SKM-1 treated with dmso at 0.1 percent for 144 hours (cell line): ENCODE results near the gene MED10.
"Not testable (repeated sequence)": the region's sequence is repeated elsewhere in the genome, so short reads cannot be mapped to it uniquely, and the experiment has no call there.

Experiments
- DNase-seq: peaks from one replicate; lab custom pipeline; 2025; ENCODE audit not compliant: unreplicated experiment; lab: John Stamatoyannopoulos, UW

Gene MED10

GRCh38 chr5:6376974-6377520 lies 1.3 kb downstream of the MED10 start:
- DNase-seq = no peak

- DNase-seq = no peak
Measured at GRCh38 chr5:6373081-6373846, 5.1 kb downstream of the MED10 start.

- DNase-seq = no peak
Measured at GRCh38 chr5:6372251-6373080, 5.9 kb downstream of the MED10 start.

DNA sequence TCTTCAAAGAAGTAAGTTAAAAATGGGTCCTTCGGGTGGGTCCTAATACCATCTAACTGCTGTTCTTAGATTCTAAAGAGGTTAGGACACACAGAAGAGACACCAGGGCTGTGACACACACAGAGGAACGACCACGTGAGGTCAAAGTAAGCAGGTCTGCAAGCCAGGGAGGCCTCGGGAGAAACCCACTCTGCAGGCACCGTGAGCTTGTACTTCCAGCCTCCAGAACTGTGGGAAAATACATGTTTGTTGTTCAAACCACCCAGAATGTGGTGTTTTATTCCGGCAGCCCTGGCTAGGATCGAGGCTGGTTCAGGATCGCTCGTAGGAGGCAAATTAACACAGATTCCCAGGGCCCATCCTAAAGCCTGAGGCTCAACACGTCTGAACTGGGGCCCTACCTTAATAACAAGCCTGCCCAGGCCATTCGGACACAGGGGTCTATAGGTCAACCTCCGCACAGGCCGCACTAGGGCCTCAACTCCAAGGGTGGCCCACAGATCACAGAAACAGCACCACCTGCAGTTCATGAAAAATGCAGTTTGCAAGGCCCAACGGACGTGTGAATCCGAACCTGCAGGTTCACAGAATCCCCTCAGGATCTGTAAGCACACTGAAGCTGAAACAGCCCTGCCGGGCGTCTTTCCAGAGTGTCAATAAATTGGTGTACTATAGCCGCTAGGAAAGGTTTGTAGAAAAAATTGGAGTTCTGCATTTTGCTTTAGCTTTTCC lies 7.1 kb downstream of the MED10 start:
- DNase-seq = no peak

DNA sequence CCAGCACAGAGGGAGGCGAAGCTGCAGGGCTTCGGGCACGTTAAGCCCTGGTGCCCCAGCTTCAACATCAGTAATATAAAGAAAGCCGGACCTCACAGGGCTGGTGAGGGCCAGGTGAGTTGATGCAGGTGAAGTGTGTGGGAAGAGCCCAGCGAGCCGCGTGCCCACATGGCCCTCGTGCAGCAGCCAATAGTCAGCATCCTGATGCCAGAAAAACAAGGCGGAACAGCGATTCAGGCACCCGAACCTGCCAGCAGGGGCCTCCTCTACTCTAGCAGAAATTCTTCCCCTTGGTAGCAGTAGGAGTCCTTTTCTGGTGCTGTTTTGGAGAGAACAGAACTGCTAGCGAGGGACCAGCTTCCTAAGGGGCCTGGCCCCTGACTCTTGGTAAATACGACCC lies 7.8 kb downstream of the MED10 start:
- DNase-seq = no peak

- no peak for DNase-seq
Measured at GRCh38 chr5:6365977-6366590, 12.3 kb downstream of the MED10 start.

GRCh38 chr5:6365142-6365976 lies 13.0 kb downstream of the MED10 start:
- no peak for DNase-seq

GRCh38 chr5:6363454-6364011 lies 14.8 kb downstream of the MED10 start:
- not testable (repeated sequence) for DNase-seq

DNA sequence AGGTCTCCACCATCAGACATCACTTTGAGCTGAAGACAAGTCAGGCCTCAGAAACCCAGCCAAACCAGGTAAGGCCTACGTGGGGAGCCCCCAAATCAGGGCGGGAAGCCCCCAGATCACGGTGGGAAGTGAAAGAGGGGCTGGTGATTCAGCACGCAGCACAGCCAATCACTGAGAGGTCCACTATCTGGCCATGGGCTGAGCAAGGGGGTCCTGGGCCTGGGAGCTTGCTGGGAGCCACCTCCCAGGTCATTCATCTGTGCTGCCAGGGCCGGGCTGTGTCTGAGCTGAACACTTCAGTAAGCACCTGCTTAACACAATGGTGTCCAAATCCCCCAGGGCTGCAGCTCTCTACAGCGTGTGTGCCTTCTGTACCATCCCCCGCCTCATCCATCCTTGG lies 15.5 kb downstream of the MED10 start:
- no peak for DNase-seq

DNA sequence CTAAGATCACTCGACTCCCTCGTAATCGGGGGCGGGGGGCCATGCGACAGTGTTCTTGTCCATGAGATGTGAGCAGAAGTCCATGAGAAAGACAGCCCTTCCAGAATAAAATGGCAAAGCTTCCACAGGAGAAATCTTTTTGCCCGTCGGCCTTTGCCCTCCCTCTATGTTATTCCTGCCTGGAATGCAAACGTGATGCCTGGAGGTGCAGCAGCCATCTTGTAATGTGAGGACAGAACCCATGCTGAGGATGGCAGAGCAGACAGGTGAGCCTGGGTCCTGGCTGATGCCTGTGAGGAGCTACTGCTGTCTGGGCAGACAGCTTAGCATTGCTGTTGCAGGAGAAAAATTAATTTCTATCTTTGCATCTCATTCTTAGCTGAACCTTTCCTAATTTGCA lies 17.2 kb downstream of the MED10 start:
- no peak for DNase-seq

GRCh38 chr5:6360323-6361072 lies 17.8 kb downstream of the MED10 start:
- DNase-seq = no peak

DNA sequence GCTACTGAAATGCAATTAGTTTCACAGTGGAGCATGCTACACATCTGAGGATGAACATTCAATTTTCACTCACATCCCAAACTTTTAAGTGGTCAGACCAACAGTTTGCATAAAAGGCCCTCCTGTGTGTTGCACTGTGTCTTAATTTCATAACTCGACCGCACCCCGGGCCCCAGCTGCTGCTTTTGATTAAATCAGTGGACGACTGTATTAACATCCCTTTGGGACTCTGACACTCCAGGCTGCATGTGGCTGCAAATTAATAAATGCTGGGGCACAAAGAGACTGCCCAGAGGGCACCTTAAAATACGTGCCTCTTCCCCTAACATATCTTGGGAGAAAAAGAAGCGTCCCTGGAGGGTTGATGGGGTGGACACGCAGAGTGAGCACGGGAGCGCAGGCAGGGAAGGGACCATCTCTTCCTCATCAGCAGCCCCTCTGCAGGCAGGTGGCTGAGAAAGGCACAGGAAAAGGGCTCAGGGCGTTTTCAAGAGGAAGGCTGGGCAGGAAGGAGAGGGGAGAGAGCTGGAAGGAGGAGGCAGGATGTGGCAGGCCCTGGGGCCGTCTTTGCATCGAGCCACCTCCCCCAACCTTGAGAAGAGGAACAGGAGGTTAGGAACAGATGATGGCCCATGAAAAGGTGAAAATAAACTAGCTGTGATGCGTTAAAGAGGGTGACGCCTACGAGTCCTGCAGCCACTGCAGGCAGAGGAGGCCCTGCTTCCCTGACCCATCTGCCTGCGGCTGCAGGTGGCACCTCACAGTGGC lies 18.6 kb downstream of the MED10 start:
- no peak for DNase-seq

GRCh38 chr5:6358434-6358820 lies 19.9 kb downstream of the MED10 start:
- no peak for DNase-seq

GRCh38 chr5:6357817-6358433 lies 20.4 kb downstream of the MED10 start:
- DNase-seq = not testable (repeated sequence)

DNA sequence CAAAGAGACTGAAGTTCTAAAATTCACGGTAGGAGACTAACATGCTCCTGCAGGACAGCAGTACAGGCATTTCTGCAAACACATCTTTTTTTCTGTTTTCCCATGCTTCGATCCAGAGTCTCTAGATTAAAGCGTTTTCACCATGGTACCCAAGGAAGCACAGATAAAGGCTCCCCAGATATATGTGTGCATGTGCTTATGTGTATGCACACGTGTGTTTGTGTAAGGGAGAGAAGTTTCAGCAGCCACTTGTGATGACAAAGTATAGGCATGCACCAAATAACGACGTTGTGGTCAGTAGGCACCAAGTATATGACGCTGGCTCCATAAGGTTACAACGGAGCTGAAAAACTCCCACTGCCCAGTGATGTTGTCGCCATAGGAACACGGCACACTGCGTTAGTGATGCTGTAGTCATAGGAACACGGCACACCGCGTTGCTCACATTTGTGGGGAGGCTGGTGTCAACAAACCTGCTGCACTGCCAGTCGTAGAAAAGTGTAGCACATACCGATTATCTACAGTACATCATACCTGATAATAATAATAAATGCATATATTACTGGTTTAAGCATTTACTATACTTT lies 21.7 kb downstream of the MED10 start:
- DNase-seq = no peak

DNA sequence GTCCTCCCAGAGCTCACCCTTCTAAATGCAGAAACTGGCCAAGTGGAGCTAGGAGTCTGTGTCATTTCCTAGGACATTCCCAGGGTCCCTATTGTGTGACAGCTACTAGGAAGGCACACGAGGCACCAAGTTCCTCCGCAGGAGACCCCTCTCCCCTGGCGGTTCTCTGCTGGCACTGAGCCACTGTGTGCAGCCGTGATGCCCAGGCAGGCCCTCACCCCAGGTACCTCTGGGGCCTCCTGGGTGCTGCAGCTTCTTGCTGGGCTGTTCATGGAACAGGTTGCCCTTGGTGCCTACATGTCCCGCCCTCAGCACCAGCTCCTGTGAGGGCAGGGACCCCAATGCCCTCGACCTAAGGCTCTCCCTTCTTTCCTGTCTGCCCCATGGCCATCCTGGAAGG lies 23.1 kb downstream of the MED10 start:
- no peak for DNase-seq

DNA sequence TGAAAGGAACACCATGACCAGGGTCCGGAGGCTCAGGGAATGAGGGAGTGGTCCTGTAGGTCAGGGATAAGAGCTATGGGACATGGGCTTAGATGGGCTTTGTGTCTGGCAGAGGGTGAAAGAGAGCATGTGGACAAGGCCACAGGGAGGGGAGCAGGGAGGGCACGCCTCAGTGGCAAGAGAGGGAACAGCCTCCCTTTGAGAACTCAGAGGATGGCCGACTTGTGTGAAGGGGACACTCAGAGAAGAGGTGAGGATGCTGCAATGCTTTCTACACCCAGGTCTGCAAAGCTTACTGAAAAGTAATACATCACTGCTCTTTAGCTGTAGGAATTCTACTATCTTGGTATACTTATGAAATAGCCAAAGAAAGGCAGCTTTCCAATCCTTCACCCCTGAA lies 23.5 kb downstream of the MED10 start:
- DNase-seq = no peak
